GM12892 (cell line): ENCODE results near the gene OPRM1.

Source experiments
- POLR2A ChIP-seq: IDR thresholded peaks from 2 replicates; pipeline ENCODE4 v1.6.1; 2011; ENCODE audit warnings: low read depth, low read length, control low read depth
- POLR2AphosphoS5 ChIP-seq: IDR thresholded peaks from 2 replicates; pipeline ENCODE4 v1.6.1; 2011; ENCODE audit warnings: low read depth, low read length, control low read depth
- TAF1 ChIP-seq: IDR thresholded peaks from 2 replicates; pipeline ENCODE4 v1.6.1; 2011; ENCODE audit warnings: low read depth, mild to moderate bottlenecking, control low read depth, low read length, borderline replicate concordance

DNA sequence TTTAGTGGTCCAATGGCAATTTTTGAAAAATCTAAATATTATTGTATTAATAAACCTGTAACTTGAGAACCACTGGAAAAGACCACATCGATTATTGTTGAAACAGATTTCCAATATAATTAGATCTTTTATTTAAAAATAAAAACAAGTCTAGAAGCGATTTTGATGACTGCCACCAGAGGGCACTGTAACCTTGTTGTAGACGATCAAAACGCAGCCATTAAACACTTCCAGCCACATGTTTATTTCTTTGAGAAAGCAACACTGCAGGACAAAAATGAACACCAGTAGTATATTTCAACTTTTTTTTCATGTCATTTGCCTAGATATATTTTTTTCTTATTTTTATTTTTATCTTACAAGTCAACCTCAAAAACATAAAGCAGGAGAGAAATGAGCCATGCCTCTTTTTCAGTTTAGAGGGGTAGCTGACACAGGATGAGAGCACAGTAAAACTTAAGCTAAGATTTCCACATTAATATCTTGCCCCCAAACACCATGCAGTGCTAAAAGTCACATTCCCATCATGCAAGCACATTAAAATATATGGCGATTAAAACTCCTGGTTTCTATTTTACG lies 115.4 kb downstream of the OPRM1 start:
- TF ChIP-seq POLR2AphosphoS5 = no peak
- TF ChIP-seq POLR2A = no peak
- TF ChIP-seq TAF1 = no peak
